CD8-positive, alpha-beta memory T cell (primary cell): ENCODE data around the gene QPRT. TPM values are rescaled to one million over a fixed set of nuclear protein-coding genes. Genes with fewer than 3 reads are reported as not detected.
"Not testable (repeated sequence)": the region's sequence is repeated elsewhere in the genome, so short reads cannot be mapped to it uniquely, and the experiment has no call there.

Experiments used
- CTCF ChIA-PET: fragments of 350-600 bp; sonication (Branson Sonifier 250); formaldehyde crosslinking; loops from one replicate; lab custom pipeline; 2021; ENCODE audit warnings: antibody characterized with exemption; lab: Charles Lee
- POLR2A ChIA-PET: fragments of 350-600 bp; sonication (Branson Sonifier 250); formaldehyde crosslinking; loops from one replicate; lab custom pipeline; 2021; ENCODE audit warnings: antibody characterized with exemption; lab: Charles Lee
- DNase-seq, 5 donors: peaks; one replicate each; pipeline versions ENCODE4 v3.0.0 to v3.0.0-alpha.2; 2020 to 2022; ENCODE audit warnings: mixed read lengths in 1 of 5
- H3K27ac ChIP-seq: one replicate; pipeline ENCODE4 v1.7.0; 2013; ENCODE audit warnings: low read depth, mild to moderate bottlenecking, low read length, moderate library complexity
- H3K27me3 ChIP-seq: 2 replicates; pipeline ENCODE4 v1.7.0; 2013; ENCODE audit warnings: low read length, mild to moderate bottlenecking; ENCODE audit not compliant: insufficient read depth, poor library complexity, severe bottlenecking
- H3K36me3 ChIP-seq: 2 replicates; pipeline ENCODE4 v1.7.0; 2013; ENCODE audit warnings: mild to moderate bottlenecking, low read length, moderate library complexity; ENCODE audit not compliant: insufficient read depth
- H3K4me1 ChIP-seq: 2 replicates; pipeline ENCODE4 v1.7.0; 2013; ENCODE audit warnings: mild to moderate bottlenecking, low read length, moderate library complexity; ENCODE audit not compliant: insufficient read depth
- H3K4me3 ChIP-seq: 2 replicates; pipeline ENCODE4 v1.7.0; 2013; ENCODE audit warnings: mild to moderate bottlenecking, low read length
- H3K9me3 ChIP-seq: 2 replicates; pipeline ENCODE4 v1.7.0; 2013; ENCODE audit warnings: mild to moderate bottlenecking, low read length
- H3K27ac Mint-ChIP-seq, 8 donors: one replicate each; pipeline ENCODE4 v1.8.0; 2020 to 2021; ENCODE audit warnings: mixed read lengths in 8 of 8, mild to moderate bottlenecking in 6 of 8, inconsistent platforms in 3 of 8, moderate library complexity in 3 of 8
- H3K27me3 Mint-ChIP-seq, 2 donors: one replicate each; pipeline ENCODE4 v1.8.0; 2020 to 2021; ENCODE audit warnings: mixed read lengths in 2 of 2, mild to moderate bottlenecking in 1 of 2, moderate library complexity in 1 of 2
- H3K36me3 Mint-ChIP-seq, 3 donors: one replicate each; pipeline ENCODE4 v1.8.0; 2020 to 2021; ENCODE audit warnings: mixed read lengths in 3 of 3, inconsistent platforms in 1 of 3, mild to moderate bottlenecking in 1 of 3
- H3K4me1 Mint-ChIP-seq, 3 donors: one replicate each; pipeline ENCODE4 v1.8.0; 2020 to 2021; ENCODE audit warnings: mixed read lengths in 3 of 3, inconsistent platforms in 1 of 3, mild to moderate bottlenecking in 1 of 3
- H3K4me3 Mint-ChIP-seq, 7 donors: one replicate each; pipeline ENCODE4 v1.8.0; 2020 to 2021; ENCODE audit warnings: mixed read lengths in 7 of 7, mild to moderate bottlenecking in 6 of 7, moderate library complexity in 4 of 7, inconsistent platforms in 2 of 7
- H3K9me3 Mint-ChIP-seq, 5 donors: one replicate each; pipeline ENCODE4 v1.8.0; 2020 to 2022; ENCODE audit warnings: mixed read lengths in 5 of 5, mild to moderate bottlenecking in 3 of 5, moderate library complexity in 2 of 5, inconsistent platforms in 1 of 5
- polyA plus RNA-seq: library from polyadenylated mRNA; unstranded; fragments of 300-500 nt; fragmentation: Illumina TruSeq; gene quantifications from one replicate; pipeline ENCODE4 v1.2.3, GENCODE V29; 2021
- total RNA-seq, 2 experiments: library from RNA; stranded (reverse); gene quantifications; one replicate each; pipeline ENCODE4 v1.2.3, GENCODE V29; 2021

QPRT gene
- total RNA-seq (1 to 10 TPM; 3.0 to 3.5 TPM), polyA plus RNA-seq (0.74 TPM)

DNA sequence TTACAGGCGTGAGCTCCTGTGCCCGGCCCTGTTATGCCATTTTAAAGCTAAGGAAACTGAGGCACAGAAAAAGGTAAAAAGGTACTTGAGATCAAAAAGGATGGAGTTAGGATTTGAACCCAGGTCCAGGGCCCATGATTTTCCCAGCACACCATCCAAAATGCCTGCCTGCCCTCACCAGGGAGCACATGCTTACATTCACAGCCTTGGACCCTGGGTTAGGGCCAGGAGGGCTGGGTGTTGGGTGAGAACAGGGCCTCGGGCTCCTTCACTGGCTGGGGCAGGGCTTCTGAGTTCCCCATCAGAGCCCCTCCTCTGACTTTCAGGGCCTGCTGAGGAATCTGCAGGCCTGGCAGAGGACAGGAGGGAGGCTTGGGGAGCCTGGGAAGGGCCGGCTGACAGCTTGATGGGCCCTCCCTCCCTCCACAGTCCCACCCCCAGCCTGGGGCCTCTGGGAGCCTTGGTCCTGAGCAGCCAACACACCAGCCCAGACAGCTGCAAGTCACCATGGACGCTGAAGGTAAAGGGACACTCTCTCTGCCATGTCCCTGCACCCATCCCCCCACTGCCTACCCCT, at the start of gene QPRT:
Gene QPRT, plus strand, starts transcription at position 490 of the 577 bp plus-strand sequence. Its CDS starts 18 bp downstream, at position 508.
- H3K36me3 ChIP-seq: no peaks in the 10 kb centered on the region
- peaks cover 22% of the 10 kb centered on the region for H3K4me1 ChIP-seq
- peak within 1 kb of the TSS; percentile 26 for H3K4me3 ChIP-seq
- CTCF ChIA-PET: interaction anchor here (0.9 to 1.5 kb wide), 2 partner anchors 112 to 140 kb away, joined by 3 read pairs; partner anchors contain the start of gene KIF22
- POLR2A ChIA-PET: interaction anchor here (0.5 to 1.0 kb wide), 2 partner anchors 15 to 17 kb away, joined by 4 to 8 read pairs; partner anchors contain the start of gene SPN
- Mint-ChIP-seq H3K9me3 (no peaks in the 10 kb centered on the region), H3K27me3 (no peaks in the 10 kb centered on the region), H3K4me1 (peaks cover 13 to 27% (median 16%) of the 10 kb centered on the region in 3 donors), H3K27ac (peak within 1 kb of the TSS in 7 of 8 donors; percentile 25 to 82 (median 76)), H3K4me3 (peak within 1 kb of the TSS in 6 of 7 donors; percentile 60 to 82 (median 64)), H3K36me3 (peaks cover 0 to 3% (median 0%) of the 10 kb centered on the region in 3 donors)
- DNase-seq: no peak
- H3K27ac ChIP-seq: peak within 1 kb of the TSS; percentile 61
- no peaks in the 10 kb centered on the region for H3K9me3 ChIP-seq
- H3K27me3 ChIP-seq: no peaks in the 10 kb centered on the region

DNA sequence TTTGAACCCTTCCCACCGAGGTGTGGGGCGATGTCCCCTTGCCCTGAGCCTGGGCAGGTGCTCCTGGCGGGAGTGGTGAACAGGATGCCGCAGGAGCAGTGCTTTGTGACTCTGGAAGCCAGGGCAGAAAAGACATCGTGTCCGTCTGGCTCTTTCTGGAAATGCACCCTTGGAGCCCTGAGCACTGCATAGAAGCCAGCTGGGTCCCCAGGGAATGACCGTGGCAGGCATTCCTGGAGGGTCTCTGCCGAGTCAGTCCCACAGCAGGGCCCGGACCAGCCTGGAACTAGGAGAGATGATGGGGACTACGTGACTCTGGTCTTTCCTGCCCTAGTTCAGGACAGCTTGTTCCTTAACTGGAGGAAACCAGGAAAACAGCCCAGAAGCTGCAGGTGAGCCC, 49.7 kb upstream of the QPRT start:
- H3K27me3 ChIP-seq, H3K4me3 Mint-ChIP-seq, H3K27ac ChIP-seq, POLR2A ChIA-PET, DNase-seq, H3K4me3 ChIP-seq, H3K9me3 ChIP-seq, H3K27me3 Mint-ChIP-seq, H3K9me3 Mint-ChIP-seq, H3K36me3 ChIP-seq, H3K4me1 ChIP-seq, H3K36me3 Mint-ChIP-seq, CTCF ChIA-PET: not testable (repeated sequence)
- H3K27ac Mint-ChIP-seq: peak overlapping the region in 1 of 8 donors; percentile 47
- H3K4me1 Mint-ChIP-seq: peaks cover 11 to 21% (median 13%) of the 10 kb centered on the region in 3 donors

DNA sequence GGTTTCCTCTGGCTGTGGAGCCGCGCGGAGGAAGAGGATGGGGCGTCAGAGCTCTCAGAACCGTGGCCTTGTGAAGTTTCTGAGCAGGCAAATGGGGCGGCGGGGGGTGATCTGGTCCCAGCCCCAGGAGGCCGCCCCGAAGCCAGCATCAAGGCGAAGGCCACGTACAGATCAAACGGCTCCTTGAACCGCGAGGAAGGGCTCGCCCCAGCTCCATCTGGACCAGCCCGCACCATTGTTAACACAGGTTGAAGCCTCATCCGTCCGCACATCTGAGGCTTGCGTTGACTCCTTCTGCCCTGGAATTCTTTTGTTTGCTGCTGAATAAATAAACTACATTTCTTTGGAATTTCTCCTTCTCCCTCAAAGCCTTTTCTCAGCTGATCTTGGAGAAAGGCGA, 47.3 kb upstream of the QPRT start:
- H3K36me3 ChIP-seq, CTCF ChIA-PET, H3K27ac ChIP-seq, H3K9me3 Mint-ChIP-seq, H3K4me1 ChIP-seq, H3K27ac Mint-ChIP-seq, H3K4me3 Mint-ChIP-seq, H3K27me3 Mint-ChIP-seq, DNase-seq, H3K27me3 ChIP-seq, POLR2A ChIA-PET, H3K36me3 Mint-ChIP-seq, H3K4me3 ChIP-seq, H3K9me3 ChIP-seq: not testable (repeated sequence)
- H3K4me1 Mint-ChIP-seq: peaks cover 10 to 18% (median 12%) of the 10 kb centered on the region in 3 donors

DNA sequence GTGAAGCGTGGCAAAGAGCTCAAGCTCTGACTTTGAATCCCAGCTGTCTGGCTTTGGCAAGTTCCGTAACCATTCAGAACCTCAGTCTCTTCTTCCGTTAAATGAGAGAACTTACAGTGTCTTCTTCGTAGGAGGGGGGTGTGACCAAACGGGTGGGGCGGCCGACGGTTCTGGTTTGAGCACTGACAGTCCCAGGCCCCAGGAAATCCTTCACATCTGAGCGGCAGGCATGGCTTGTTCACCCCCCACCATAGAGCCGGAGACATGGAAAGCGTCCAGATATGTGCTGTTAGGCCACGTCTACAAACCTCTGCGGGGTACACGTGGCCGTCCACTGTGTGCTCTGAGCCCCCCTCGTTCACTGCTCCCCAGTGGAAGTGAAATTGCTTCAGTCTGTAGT, 43.1 kb upstream of the QPRT start:
- H3K27ac Mint-ChIP-seq: peak overlapping the region in 2 of 8 donors; percentile 26 to 50
- POLR2A ChIA-PET: interaction anchor here (0.6 kb wide), 1 partner anchor 215 kb away, joined by 5 read pairs; no protein-coding TSS in a partner anchor
- H3K27me3 Mint-ChIP-seq, H3K9me3 Mint-ChIP-seq, H3K27me3 ChIP-seq, H3K36me3 ChIP-seq, H3K9me3 ChIP-seq, H3K4me1 ChIP-seq, H3K36me3 Mint-ChIP-seq, H3K4me3 Mint-ChIP-seq, CTCF ChIA-PET, H3K4me1 Mint-ChIP-seq, H3K27ac ChIP-seq, DNase-seq, H3K4me3 ChIP-seq: not testable (repeated sequence)

DNA sequence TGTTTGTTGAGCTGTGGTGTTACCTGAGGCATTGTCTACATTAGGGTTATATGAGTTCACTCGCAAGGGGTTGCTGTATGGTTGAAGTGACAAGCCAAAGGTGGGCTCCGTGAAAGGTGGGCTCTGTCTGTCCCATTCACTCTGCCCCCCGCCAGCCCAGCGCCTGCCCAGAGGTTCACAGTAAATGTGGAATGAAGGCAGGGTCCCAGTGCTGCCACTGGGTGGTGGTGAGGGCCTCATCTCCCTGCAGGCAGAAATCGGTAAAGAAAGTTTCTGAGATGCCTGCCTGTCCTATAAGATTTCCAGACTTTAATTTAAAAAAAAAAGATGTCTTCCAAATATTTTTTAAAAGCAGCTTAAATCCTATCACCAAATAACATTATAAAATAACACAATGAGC, 42.6 kb upstream of the QPRT start:
- peaks cover 11% of the 10 kb centered on the region for H3K4me1 ChIP-seq
- H3K27me3 Mint-ChIP-seq, H3K9me3 Mint-ChIP-seq, H3K36me3 ChIP-seq, H3K27me3 ChIP-seq, CTCF ChIA-PET, H3K27ac Mint-ChIP-seq, DNase-seq, H3K36me3 Mint-ChIP-seq, H3K4me3 Mint-ChIP-seq, H3K4me3 ChIP-seq, H3K27ac ChIP-seq, H3K9me3 ChIP-seq: not testable (repeated sequence)
- POLR2A ChIA-PET: interaction anchor here (0.6 kb wide), 1 partner anchor 215 kb away, joined by 5 read pairs; no protein-coding TSS in a partner anchor
- peaks cover 11 to 13% (median 13%) of the 10 kb centered on the region in 3 donors for H3K4me1 Mint-ChIP-seq

DNA sequence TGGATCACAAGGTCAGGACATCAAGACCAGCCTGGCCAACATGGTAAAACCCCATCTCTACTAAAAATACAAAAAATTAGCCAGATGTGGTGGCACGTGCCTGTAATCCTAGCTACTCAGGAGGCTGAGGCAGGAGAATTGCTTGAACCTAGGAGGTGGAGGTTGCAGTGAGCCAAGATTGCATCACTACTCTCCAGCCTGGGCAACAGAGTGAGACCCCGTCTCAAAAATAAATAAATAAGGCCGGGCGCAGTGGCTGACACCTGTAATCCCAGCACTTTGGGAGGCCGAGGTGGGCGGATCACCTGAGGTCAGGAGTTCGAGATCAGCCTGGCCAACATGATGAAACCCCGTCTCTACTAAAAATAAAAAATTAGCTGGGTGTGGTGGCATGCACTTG, 40.2 kb upstream of the QPRT start:
- H3K9me3 ChIP-seq, H3K27ac ChIP-seq, H3K36me3 Mint-ChIP-seq, POLR2A ChIA-PET, DNase-seq, CTCF ChIA-PET, H3K27me3 ChIP-seq, H3K27me3 Mint-ChIP-seq, H3K4me3 ChIP-seq, H3K9me3 Mint-ChIP-seq, H3K36me3 ChIP-seq, H3K4me3 Mint-ChIP-seq, H3K27ac Mint-ChIP-seq: not testable (repeated sequence)
- peaks cover 18 to 20% (median 18%) of the 10 kb centered on the region in 3 donors for H3K4me1 Mint-ChIP-seq
- H3K4me1 ChIP-seq: peaks cover 17% of the 10 kb centered on the region

DNA sequence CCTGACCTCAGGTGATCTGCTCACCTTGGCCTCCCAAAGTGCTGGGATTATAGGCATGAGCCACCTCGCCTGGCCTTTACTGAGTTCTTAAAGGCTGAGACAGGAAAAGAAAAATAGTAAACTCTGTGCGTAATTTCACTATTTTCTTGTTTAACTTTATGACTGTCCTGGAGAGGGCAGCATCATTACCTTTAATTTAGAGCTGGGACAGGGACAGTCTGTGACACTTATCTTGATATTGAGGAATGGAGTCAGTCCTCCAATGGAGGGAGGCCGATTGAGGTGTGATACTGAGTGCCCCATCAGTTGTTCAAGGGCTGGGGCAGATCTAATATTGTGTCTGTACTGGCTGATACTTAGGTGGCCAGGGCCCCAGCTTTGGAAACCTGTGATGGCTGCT, 37.4 kb upstream of the QPRT start:
- Mint-ChIP-seq H3K4me1 (peaks cover 25 to 28% (median 27%) of the 10 kb centered on the region in 3 donors), H3K27ac (peak overlapping the region; percentile 61 to 93 (median 87)), H3K4me3 (peak overlapping the region in 6 of 7 donors; percentile 52 to 82 (median 75)), H3K36me3 (no peaks in the 10 kb centered on the region), H3K9me3 (no peaks in the 10 kb centered on the region), H3K27me3 (no peaks in the 10 kb centered on the region)
- Histone ChIP-seq H3K36me3 (no peaks in the 10 kb centered on the region), H3K27ac (peak overlapping the region; percentile 4), H3K4me3 (no peak overlapping the region), H3K27me3 (no peaks in the 10 kb centered on the region), H3K4me1 (peaks cover 23% of the 10 kb centered on the region), H3K9me3 (no peaks in the 10 kb centered on the region)
- DNase-seq: peak in 1 of 5 donors; percentile 11
- POLR2A ChIA-PET: interaction anchor here (0.6 kb wide), 1 partner anchor 36 kb away, joined by 3 read pairs; no protein-coding TSS in a partner anchor
- CTCF ChIA-PET: interaction anchor here (0.7 to 1.6 kb wide), 4 partner anchors 13 to 391 kb away, joined by 4 to 5 read pairs (median 4); no protein-coding TSS in a partner anchor

DNA sequence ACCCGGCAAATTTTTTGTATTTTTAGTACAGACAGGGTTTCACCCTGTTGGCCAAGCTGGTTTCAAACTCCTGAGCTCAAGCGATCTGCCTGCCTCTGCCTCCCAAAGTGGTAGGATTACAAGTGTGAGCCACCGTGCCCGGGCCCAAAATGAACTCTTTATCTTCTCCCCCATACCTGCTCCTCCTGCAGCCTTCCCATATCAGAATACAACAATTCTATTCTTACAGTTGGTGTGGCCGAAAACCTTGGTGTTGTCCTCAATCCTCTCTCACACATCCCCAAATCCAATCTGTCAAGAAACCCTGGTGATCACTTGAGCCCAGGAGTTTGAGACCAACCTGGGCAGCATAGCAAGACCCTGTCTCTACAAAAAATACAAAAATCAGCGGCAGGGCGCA, 35.4 kb upstream of the QPRT start:
- POLR2A ChIA-PET: no interaction called here
- H3K27me3 Mint-ChIP-seq: no peaks in the 10 kb centered on the region
- no peaks in the 10 kb centered on the region for H3K27me3 ChIP-seq
- DNase-seq: no peak
- CTCF ChIA-PET: no interaction called here
- H3K27ac Mint-ChIP-seq: peak overlapping the region in 1 of 8 donors; percentile 25
- H3K4me3 ChIP-seq: no peak overlapping the region
- H3K27ac ChIP-seq: no peak overlapping the region
- no peaks in the 10 kb centered on the region for H3K36me3 ChIP-seq
- no peak overlapping the region for H3K4me3 Mint-ChIP-seq
- no peaks in the 10 kb centered on the region for H3K36me3 Mint-ChIP-seq
- no peaks in the 10 kb centered on the region for H3K9me3 Mint-ChIP-seq
- peaks cover 23% of the 10 kb centered on the region for H3K4me1 ChIP-seq
- H3K4me1 Mint-ChIP-seq: peaks cover 25 to 28% (median 27%) of the 10 kb centered on the region in 3 donors
- H3K9me3 ChIP-seq: no peaks in the 10 kb centered on the region
